Heart right ventricle (tissue), 16 donors: ENCODE data around the gene LONP1. TPM values are rescaled to one million over a fixed set of nuclear protein-coding genes. Genes with fewer than 3 reads are reported as not detected.

Source experiments
- ATAC-seq, 8 donors: fragments of 200-7000 bp; cut with Tn5 transposase; one replicate each; pipeline ENCODE4 v1.9.1; 2020; ENCODE audit warnings: mild to moderate bottlenecking in 8 of 8, moderate library complexity in 8 of 8, moderate number of reproducible peaks in 1 of 8
- DNase-seq, 2 donors: peaks; one replicate each; pipeline ENCODE4 v3.0.0-alpha.2; 2020
- H3K27ac ChIP-seq, 10 donors: fragments of 200-600 bp; sonication (generic) in 2 of 10; one replicate each; pipeline versions ENCODE4 v1.5.0 to v1.8.0; 2020 to 2022; ENCODE audit warnings: mild to moderate bottlenecking in 3 of 10
- H3K27me3 ChIP-seq, 7 donors: fragments of 200-600 bp; one replicate each; pipeline ENCODE4 v1.8.0; 2021 to 2022; ENCODE audit warnings: mild to moderate bottlenecking in 2 of 7
- H3K36me3 ChIP-seq, 9 donors: fragments of 200-600 bp; sonication (generic) in 1 of 9; one replicate each; pipeline versions ENCODE4 v1.5.0 to v1.8.0; 2020 to 2022; ENCODE audit warnings: mild to moderate bottlenecking in 2 of 9
- H3K4me1 ChIP-seq, 9 donors: fragments of 200-600 bp; sonication (generic) in 1 of 9; one replicate each; pipeline versions ENCODE4 v1.5.0 to v1.8.0; 2020 to 2022; ENCODE audit warnings: mild to moderate bottlenecking in 4 of 9
- H3K4me3 ChIP-seq, 10 donors: fragments of 200-600 bp; sonication (generic) in 2 of 10; one replicate each; pipeline versions ENCODE4 v1.5.0 to v1.8.0; 2020 to 2022; ENCODE audit warnings: mild to moderate bottlenecking in 7 of 10, moderate library complexity in 2 of 10
- H3K9me3 ChIP-seq, 11 donors: fragments of 200-600 bp in 10 of 11; sonication (generic) in 2 of 11; one replicate each; pipeline versions ENCODE4 v1.5.0 to v1.8.0; 2013 to 2022; ENCODE audit warnings: mild to moderate bottlenecking in 2 of 11, control low read depth in 1 of 11, moderate library complexity in 1 of 11
- CTCF ChIP-seq, 9 donors: fragments of 200-600 bp; sonication (generic) in 2 of 9; IDR thresholded peaks; one replicate each; pipeline versions ENCODE4 v1.5.0 to v1.8.0; 2021 to 2022; ENCODE audit warnings: antibody characterized with exemption in 9 of 9, mild to moderate bottlenecking in 5 of 9, moderate library complexity in 1 of 9
- WGBS, 2 donors: extraction: QIAGEN DNeasy Blood & Tissue Kit; methylation state at CpG; one replicate each; pipeline ENCODE4 v1.1.7; 2013; ENCODE audit warnings: inconsistent platforms in 1 of 2; 5-methylcytosine and 5-hydroxymethylcytosine counted together
- intact Hi-C, 10 donors: fragments of 100-400 bp; cut with DNase I; formaldehyde crosslinking; loops; one replicate each; pipeline versions ENCODE4 v1.11.1 to v1.14.2; 2022
- polyA plus RNA-seq, 2 donors: library from polyadenylated mRNA; stranded (reverse); fragments of 200-250 nt; gene quantifications; one replicate each; pipeline ENCODE4 v1.2.3, GENCODE V29; 2013
- total RNA-seq, 10 donors: library from RNA; stranded (reverse); fragmentation: NEBNext Ultra II Directional in 3 of 10; extraction: Animal tissue kit (Norgen Biotek cat#: 25700) in 3 of 10; gene quantifications; one replicate each; pipeline versions ENCODE4 v1.2.1 to v1.2.4, GENCODE V29; 2021 to 2023
- donor health status: Arrhythmogenic right ventricular cardiomyopathy.
- donor health status: ischemic (EF 13 %, LVEDD 7.1; RV severe dilation, severe dysfunction).
- donor health status: healthy with polysubstance abuse.
- donor health status: DM: no; HTN: yes; CAD: no.
- donor health status: DM: no; HTN: no; CAD: no.
- donor health status: ischemic (EF 25% LVEDD 6.9; RV normal size, moderate dysfunction).
- donor health status: ischemic (EF 25% LVEDD 5.7; RV mildly dilated, moderate dysfunction).
- donor health status: healthy.
- donor health status: DM: yes; HTN: yes; CAD: no.
- donor health status: Ischemic cardiomyopathy.
- donor health status: ischemic (EF 35%, LVEDD 5.7; RV mildly dilated, moderate dysfunction).
- donor health status: nonischemic (EF 11% LVEDD 7.7; RV severe dilation, severe dysfunction).
- donor health status: DM: yes; HTN: yes; CAD: no.
- donor health status: PGD.
- donor health status: ischemic (EF 29% LVEDD 5.4; RV normal size, mild dysfunction).
- donor health status: nonischemic (EF 23%, LVEDD 6.1; RV moderate dilation, normal function).

Gene LONP1
- total and polyA plus RNA-seq, 12 donors = 71.4 to 121 (median 90.5) TPM

DNA sequence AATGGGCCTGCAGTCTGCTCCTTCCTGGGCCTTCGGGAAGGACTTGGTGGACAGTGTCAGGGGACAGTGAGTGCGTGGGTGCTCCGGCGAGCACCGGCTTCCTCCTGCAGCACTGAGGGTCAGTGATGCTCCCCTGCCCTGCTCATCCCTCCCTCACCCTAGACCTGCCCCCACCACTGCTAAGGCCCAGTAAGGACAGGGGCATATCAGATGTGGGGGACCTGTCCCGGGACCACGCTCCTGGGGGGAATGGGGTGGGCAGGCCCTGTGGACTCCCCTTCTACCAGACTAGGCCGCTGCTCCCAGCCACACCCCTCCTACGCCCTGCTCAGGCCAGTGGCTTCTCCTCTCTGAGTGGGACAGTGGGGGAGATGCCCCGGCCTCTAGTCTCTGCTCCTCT is 42.8 kb downstream of the LONP1 start:
- TF ChIP-seq CTCF (IDR thresholded peaks at IDR 0.05) = no peak
- Histone ChIP-seq H3K4me1 (peaks cover 5 to 32% (median 21%) of the 10 kb centered on the region in 9 donors), H3K4me3 (no peak overlapping the region), H3K36me3 (peaks cover 0 to 16% (median 0%) of the 10 kb centered on the region in 9 donors), H3K9me3 (no peaks in the 10 kb centered on the region), H3K27me3 (no peaks in the 10 kb centered on the region), H3K27ac (no peak overlapping the region)
- DNase-seq (no peak), ATAC-seq (no peak)
- intact Hi-C loops = loop anchor here in 2 of 10 donors (5.0 kb wide), 2 partner anchors 50 to 55 kb away; partner anchors contain the start of genes SAFB (in 1 of the 2) and SAFB2 (in 1 of the 2)
- WGBS, 2 donors = 94 to 95% methylated on average over 10 of the region's 10 CpGs

GRCh38 chr19:5676772-5677105 is 43.2 kb downstream of the LONP1 start:
- no peak for TF ChIP-seq CTCF (IDR thresholded peaks at IDR 0.05)
- Histone ChIP-seq H3K27ac (no peak overlapping the region), H3K36me3 (peaks cover 0 to 20% (median 0%) of the 10 kb centered on the region in 9 donors), H3K4me1 (peaks cover 5 to 32% (median 21%) of the 10 kb centered on the region in 9 donors), H3K27me3 (no peaks in the 10 kb centered on the region), H3K9me3 (no peaks in the 10 kb centered on the region), H3K4me3 (no peak overlapping the region)
- intact Hi-C loops = loop anchor here in 2 of 10 donors (5.0 kb wide), 2 partner anchors 49 to 54 kb away; partner anchors contain the start of genes SAFB (in 1 of the 2) and SAFB2 (in 1 of the 2)
- ATAC-seq (no peak), DNase-seq (no peak)
- 71 to 76% methylated on average over 13 of the region's 13 CpGs for WGBS, 2 donors

GRCh38 chr19:5676105-5676771 is 43.7 kb downstream of the LONP1 start:
- no peak for DNase-seq
- Histone ChIP-seq H3K27ac (no peak overlapping the region), H3K4me3 (no peak overlapping the region), H3K27me3 (no peaks in the 10 kb centered on the region), H3K9me3 (no peaks in the 10 kb centered on the region), H3K36me3 (peaks cover 0 to 25% (median 0%) of the 10 kb centered on the region in 9 donors), H3K4me1 (peaks cover 5 to 30% (median 20%) of the 10 kb centered on the region in 9 donors)
- intact Hi-C loops = loop anchor here in 2 of 10 donors (5.0 kb wide), 2 partner anchors 49 to 54 kb away; partner anchors contain the start of genes SAFB (in 1 of the 2) and SAFB2 (in 1 of the 2)
- no peak for TF ChIP-seq CTCF (IDR thresholded peaks at IDR 0.05)
- 68 to 74% methylated on average over 17 of the region's 17 CpGs for WGBS, 2 donors
- no peak for ATAC-seq

DNA sequence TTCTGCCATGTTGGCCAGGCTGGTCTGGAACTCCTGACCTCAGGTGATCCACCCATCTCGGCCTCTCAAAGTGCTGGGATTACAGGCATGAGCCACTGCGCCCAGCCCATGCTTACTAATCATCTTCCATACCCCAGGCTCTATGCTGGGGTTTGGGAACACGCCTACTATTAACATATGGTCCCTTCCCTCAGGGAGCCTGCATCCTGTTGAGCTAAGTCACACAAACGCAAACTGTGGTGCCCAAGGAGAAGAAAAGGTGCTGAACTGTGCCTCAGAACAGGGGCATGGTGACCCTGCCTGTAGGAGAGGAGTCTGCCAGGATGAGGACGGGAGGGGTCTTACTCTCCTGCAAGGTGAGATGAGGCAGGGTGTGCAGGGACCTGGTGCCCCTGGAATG is 45.2 kb downstream of the LONP1 start:
- peaks cover 5 to 25% (median 16%) of the 10 kb centered on the region in 9 donors for H3K4me1 ChIP-seq
- no peaks in the 10 kb centered on the region for H3K9me3 ChIP-seq

More for the DNA sequence above, 45.2 kb downstream of the LONP1 start:
- 82 to 84% methylated on average over 5 of the region's 5 CpGs for WGBS, 2 donors
- ATAC-seq = no peak
- intact Hi-C loops = loop anchor here in 2 of 10 donors (5.0 kb wide), 2 partner anchors 47 to 52 kb away; partner anchors contain the start of genes SAFB (in 1 of the 2) and SAFB2 (in 1 of the 2)
- no peak for TF ChIP-seq CTCF (IDR thresholded peaks at IDR 0.05)
- DNase-seq = no peak
- no peak overlapping the region for H3K4me3 ChIP-seq
- no peak overlapping the region for H3K27ac ChIP-seq
- H3K27me3 ChIP-seq = no peaks in the 10 kb centered on the region
- H3K36me3 ChIP-seq = peaks cover 0 to 32% (median 6%) of the 10 kb centered on the region in 9 donors
